NB4 (cell line): ENCODE results near the gene ANKRD53.

Experiments used
- MAX ChIP-seq: IDR thresholded peaks from 2 replicates; pipeline ENCODE4 v1.6.1; 2011; ENCODE audit warnings: low read depth, low read length
- POLR2A ChIP-seq: IDR thresholded peaks from 2 replicates; pipeline ENCODE4 v1.6.1; 2011; ENCODE audit warnings: mild to moderate bottlenecking; ENCODE audit not compliant: insufficient read length; ENCODE audit errors: extremely low read depth
- TF ChIP-seq, protein P1 (sequence below): IDR thresholded peaks from one replicate; pipeline ENCODE4 v1.5.1; 2012; ENCODE audit warnings: low read depth, low read length

DNA sequence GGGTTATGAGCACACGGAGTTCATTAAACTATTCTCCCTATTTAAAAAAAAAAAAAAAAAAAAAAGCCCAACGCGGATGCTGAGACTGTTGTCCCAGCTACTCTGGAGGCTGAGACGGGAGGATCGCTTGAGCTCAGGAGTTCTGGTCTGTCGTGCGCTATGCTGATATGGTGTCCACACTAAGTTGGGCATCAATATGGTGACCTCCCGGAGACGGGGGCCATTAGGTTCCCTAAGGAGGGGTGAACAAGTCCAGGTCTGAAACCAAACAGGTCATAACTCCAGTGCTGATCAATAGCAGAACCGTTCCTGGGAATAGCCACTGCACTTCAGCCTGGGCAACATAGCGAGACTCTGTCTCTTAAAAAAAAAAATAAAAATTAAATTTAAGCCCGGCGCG lies 12.9 kb upstream of the ANKRD53 start:
- TF ChIP-seq, protein P1, sequence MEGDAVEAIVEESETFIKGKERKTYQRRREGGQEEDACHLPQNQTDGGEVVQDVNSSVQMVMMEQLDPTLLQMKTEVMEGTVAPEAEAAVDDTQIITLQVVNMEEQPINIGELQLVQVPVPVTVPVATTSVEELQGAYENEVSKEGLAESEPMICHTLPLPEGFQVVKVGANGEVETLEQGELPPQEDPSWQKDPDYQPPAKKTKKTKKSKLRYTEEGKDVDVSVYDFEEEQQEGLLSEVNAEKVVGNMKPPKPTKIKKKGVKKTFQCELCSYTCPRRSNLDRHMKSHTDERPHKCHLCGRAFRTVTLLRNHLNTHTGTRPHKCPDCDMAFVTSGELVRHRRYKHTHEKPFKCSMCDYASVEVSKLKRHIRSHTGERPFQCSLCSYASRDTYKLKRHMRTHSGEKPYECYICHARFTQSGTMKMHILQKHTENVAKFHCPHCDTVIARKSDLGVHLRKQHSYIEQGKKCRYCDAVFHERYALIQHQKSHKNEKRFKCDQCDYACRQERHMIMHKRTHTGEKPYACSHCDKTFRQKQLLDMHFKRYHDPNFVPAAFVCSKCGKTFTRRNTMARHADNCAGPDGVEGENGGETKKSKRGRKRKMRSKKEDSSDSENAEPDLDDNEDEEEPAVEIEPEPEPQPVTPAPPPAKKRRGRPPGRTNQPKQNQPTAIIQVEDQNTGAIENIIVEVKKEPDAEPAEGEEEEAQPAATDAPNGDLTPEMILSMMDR, result no peak
- TF ChIP-seq MAX, result no peak
- no peak for TF ChIP-seq POLR2A
